Activated CD4-positive, alpha-beta memory T cell treated with anti-CD3 and anti-CD28 coated beads, Interleukin-2, amount 10 ng/mL, durations not matched to agents 7 days and 5 days (primary cell): ENCODE data around the gene WASHC2A. TPM values are rescaled to one million over a fixed set of nuclear protein-coding genes. Genes with fewer than 3 reads are reported as not detected.
"Not testable (repeated sequence)": the region's sequence is repeated elsewhere in the genome, so short reads cannot be mapped to it uniquely, and the experiment has no call there.

Experiments
- CTCF ChIA-PET: fragments of 350-600 bp; sonication (Branson Sonifier 250); formaldehyde crosslinking; loops from one replicate; lab custom pipeline; 2021; ENCODE audit warnings: antibody characterized with exemption, inconsistent platforms; lab: Charles Lee
- POLR2A ChIA-PET: fragments of 350-600 bp; sonication (Branson Sonifier 250); formaldehyde crosslinking; loops from one replicate; lab custom pipeline; 2021; ENCODE audit warnings: antibody characterized with exemption; lab: Charles Lee
- DNase-seq: peaks from one replicate; pipeline ENCODE4 v3.0.0-alpha.2; 2020
- H3K27ac Mint-ChIP-seq: one replicate; pipeline ENCODE4 v1.8.0; 2021; ENCODE audit warnings: mild to moderate bottlenecking, mixed read lengths
- H3K27me3 Mint-ChIP-seq: one replicate; pipeline ENCODE4 v1.8.0; 2021; ENCODE audit warnings: mixed read lengths
- H3K36me3 Mint-ChIP-seq: one replicate; pipeline ENCODE4 v1.8.0; 2021; ENCODE audit warnings: low read depth, mixed read lengths
- H3K4me1 Mint-ChIP-seq: one replicate; pipeline ENCODE4 v1.8.0; 2021; ENCODE audit warnings: mixed read lengths
- H3K4me3 Mint-ChIP-seq: one replicate; pipeline ENCODE4 v1.8.0; 2021; ENCODE audit warnings: mild to moderate bottlenecking, mixed read lengths
- H3K9me3 Mint-ChIP-seq: one replicate; pipeline ENCODE4 v1.8.0; 2021; ENCODE audit warnings: mixed read lengths
- total RNA-seq, 2 experiments: library from RNA; stranded (reverse); gene quantifications; one replicate each; pipeline ENCODE4 v1.2.3, GENCODE V29; 2021

The WASHC2A gene
- total RNA-seq, 2 experiments from 2014 or later, result 34.7 to 35.0 TPM

DNA sequence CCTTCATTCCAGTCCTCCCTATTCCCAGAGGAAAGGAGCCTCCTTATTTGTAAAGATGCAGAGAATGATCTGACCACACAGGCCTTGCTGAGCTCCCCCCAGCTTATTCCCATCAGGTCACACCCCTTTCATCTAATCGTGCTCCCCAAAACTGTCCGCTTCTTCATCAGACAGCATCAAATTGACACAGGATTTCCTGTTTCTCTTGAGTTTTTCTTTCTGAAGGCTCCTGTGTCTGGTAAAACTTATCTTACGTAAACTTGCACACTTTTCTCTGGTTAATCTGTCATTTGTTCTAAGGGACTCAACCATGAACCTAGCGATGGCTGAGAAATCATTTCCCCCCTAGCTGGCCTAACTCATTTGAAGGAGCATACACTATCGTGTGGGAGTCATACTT, 20.2 kb upstream of the WASHC2A start:
- DNase-seq, H3K27me3 Mint-ChIP-seq, H3K4me1 Mint-ChIP-seq, H3K27ac Mint-ChIP-seq, CTCF ChIA-PET, H3K9me3 Mint-ChIP-seq, H3K4me3 Mint-ChIP-seq, POLR2A ChIA-PET, H3K36me3 Mint-ChIP-seq: not testable (repeated sequence)

DNA sequence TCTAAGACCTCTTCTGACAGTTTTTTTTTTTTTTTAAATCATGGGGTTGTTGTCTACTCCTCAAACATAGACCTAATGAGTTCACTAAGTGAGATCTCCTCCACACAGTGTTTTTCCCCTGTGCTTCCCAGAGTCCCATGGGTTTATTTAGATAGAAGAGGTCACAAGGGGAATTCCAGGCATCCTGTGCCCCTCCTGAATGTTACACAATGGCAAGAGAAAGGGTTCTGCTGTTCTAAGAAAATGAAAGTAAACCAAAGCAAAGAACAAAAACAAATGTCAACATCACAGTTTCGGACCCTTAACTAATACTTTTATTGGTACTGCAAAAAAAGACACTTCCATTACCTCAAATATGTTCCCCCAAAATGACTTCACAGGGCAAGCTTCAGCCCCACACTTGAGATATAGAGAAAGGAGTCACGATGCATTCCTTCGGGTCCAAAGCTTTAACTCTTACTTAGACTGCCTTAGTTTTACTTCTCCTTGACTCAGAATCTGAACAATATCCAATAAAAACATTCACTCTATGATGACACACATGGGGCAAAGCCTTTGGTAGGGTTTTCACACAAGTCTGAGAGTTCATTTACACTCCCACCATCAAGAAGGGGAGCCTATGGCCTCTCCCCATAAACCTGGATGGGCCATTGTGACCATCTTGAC, 15.6 kb upstream of the WASHC2A start:
- DNase-seq, H3K36me3 Mint-ChIP-seq, H3K27ac Mint-ChIP-seq, H3K4me3 Mint-ChIP-seq, H3K27me3 Mint-ChIP-seq, H3K9me3 Mint-ChIP-seq, POLR2A ChIA-PET, CTCF ChIA-PET, H3K4me1 Mint-ChIP-seq: not testable (repeated sequence)

DNA sequence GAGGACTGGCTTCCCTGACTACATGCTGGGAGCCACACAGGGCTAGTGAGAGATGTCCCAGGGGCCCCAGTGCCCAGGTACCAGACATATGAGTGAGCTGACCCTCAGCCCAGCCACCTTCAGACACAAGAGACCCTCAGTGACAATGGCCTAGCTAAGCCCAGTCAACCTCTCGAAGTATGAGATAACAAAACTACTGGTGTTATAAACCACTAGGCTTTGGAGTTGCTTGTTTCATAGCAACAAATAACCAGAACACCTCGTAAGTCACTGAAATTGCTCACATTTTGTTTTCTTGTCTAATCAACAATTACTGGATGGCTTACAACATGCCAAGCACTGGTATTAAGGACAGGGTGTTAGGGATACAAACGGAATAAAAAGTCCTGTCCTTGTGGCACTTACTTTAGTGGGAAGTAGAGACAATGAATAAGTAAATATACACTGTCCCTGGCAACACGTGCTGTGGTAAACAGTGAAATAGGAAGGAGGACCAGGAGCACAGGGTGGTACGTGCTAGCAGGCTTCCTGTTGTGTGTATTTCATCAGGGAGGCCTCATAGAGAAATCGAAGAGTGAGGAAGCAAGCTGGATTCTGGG, 14.9 kb upstream of the WASHC2A start:
- POLR2A ChIA-PET, H3K27me3 Mint-ChIP-seq, H3K36me3 Mint-ChIP-seq, H3K4me3 Mint-ChIP-seq, H3K27ac Mint-ChIP-seq, H3K9me3 Mint-ChIP-seq, H3K4me1 Mint-ChIP-seq, CTCF ChIA-PET, DNase-seq: not testable (repeated sequence)

- H3K4me3 Mint-ChIP-seq, POLR2A ChIA-PET, H3K4me1 Mint-ChIP-seq, CTCF ChIA-PET, H3K9me3 Mint-ChIP-seq, H3K36me3 Mint-ChIP-seq, H3K27me3 Mint-ChIP-seq, DNase-seq, H3K27ac Mint-ChIP-seq: not testable (repeated sequence)
Measured at GRCh38 chr10:50055494-50056292, 12.1 kb upstream of the WASHC2A start.

GRCh38 chr10:50056654-50057053, 11.1 kb upstream of the WASHC2A start:
- DNase-seq, H3K9me3 Mint-ChIP-seq, POLR2A ChIA-PET, H3K36me3 Mint-ChIP-seq, H3K4me1 Mint-ChIP-seq, H3K27me3 Mint-ChIP-seq, H3K27ac Mint-ChIP-seq, H3K4me3 Mint-ChIP-seq, CTCF ChIA-PET: not testable (repeated sequence)

- CTCF ChIA-PET, H3K36me3 Mint-ChIP-seq, H3K4me3 Mint-ChIP-seq, H3K27me3 Mint-ChIP-seq, H3K4me1 Mint-ChIP-seq, POLR2A ChIA-PET, DNase-seq, H3K27ac Mint-ChIP-seq, H3K9me3 Mint-ChIP-seq: not testable (repeated sequence)
Measured at GRCh38 chr10:50058727-50059126, 9.0 kb upstream of the WASHC2A start.

DNA sequence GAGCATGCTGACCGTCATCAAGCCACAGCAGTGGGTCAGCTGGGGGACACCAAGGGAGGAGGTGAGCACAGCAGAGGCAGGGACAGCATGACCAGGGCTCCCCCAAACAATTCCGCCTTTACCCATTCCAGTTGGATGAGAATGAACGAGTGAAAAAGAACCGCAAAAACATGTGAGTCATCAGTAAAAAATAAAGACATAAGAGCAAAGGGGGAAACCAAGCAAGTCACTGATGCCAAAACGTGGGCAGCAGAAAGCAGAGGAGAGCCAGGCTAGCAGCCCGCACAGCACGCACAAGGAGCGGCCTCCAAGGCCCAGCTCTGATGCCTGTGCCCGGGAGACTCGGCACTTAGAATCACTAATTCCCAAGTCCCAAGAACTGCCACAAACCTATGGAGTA, 7.8 kb upstream of the WASHC2A start:
- H3K27me3 Mint-ChIP-seq, POLR2A ChIA-PET, H3K4me3 Mint-ChIP-seq, H3K4me1 Mint-ChIP-seq, DNase-seq, H3K36me3 Mint-ChIP-seq, H3K9me3 Mint-ChIP-seq, H3K27ac Mint-ChIP-seq, CTCF ChIA-PET: not testable (repeated sequence)

- H3K4me1 Mint-ChIP-seq, H3K4me3 Mint-ChIP-seq, DNase-seq, H3K36me3 Mint-ChIP-seq, H3K27ac Mint-ChIP-seq, CTCF ChIA-PET, H3K27me3 Mint-ChIP-seq, H3K9me3 Mint-ChIP-seq, POLR2A ChIA-PET: not testable (repeated sequence)
Measured at GRCh38 chr10:50061548-50061947, 6.2 kb upstream of the WASHC2A start.

GRCh38 chr10:50063100-50063499, 4.7 kb upstream of the WASHC2A start:
- Mint-ChIP-seq H3K4me3 (no peak overlapping the region), H3K27me3 (no peaks in the 10 kb centered on the region), H3K36me3 (no peaks in the 10 kb centered on the region), H3K9me3 (no peaks in the 10 kb centered on the region), H3K27ac (no peak overlapping the region), H3K4me1 (peaks cover 9% of the 10 kb centered on the region)
- CTCF ChIA-PET, result no interaction called here
- DNase-seq, result no peak
- POLR2A ChIA-PET, result no interaction called here

DNA sequence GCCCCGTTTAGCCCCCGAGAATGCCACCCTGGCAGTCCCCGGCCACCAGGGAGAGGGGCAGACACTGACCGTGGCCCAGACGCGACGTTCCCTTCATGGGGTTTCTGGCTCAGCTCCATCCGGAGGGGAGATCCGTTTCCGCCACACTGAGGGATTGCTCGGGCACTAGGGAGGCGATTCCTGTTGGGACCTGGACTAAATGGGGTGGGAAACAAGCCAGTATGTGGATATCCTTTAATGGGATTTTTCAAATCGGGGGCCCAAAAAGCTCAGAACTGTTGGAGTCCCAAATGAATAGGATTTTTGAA, 552 bp downstream of the WASHC2A start:
- H3K27me3 Mint-ChIP-seq, H3K27ac Mint-ChIP-seq, POLR2A ChIA-PET, H3K9me3 Mint-ChIP-seq, DNase-seq, H3K36me3 Mint-ChIP-seq: not testable (repeated sequence)
- CTCF ChIA-PET, result interaction anchor here (0.6 kb wide), 1 partner anchor 349 kb away, joined by 6 read pairs; no protein-coding TSS in a partner anchor
- Mint-ChIP-seq H3K4me1 (peaks cover 15% of the 10 kb centered on the region), H3K4me3 (peak overlapping the region; percentile 76)

GRCh38 chr10:50075139-50075538, 7.4 kb downstream of the WASHC2A start:
- POLR2A ChIA-PET, H3K9me3 Mint-ChIP-seq, H3K27me3 Mint-ChIP-seq, H3K27ac Mint-ChIP-seq, DNase-seq, H3K36me3 Mint-ChIP-seq, H3K4me3 Mint-ChIP-seq, H3K4me1 Mint-ChIP-seq, CTCF ChIA-PET: not testable (repeated sequence)

DNA sequence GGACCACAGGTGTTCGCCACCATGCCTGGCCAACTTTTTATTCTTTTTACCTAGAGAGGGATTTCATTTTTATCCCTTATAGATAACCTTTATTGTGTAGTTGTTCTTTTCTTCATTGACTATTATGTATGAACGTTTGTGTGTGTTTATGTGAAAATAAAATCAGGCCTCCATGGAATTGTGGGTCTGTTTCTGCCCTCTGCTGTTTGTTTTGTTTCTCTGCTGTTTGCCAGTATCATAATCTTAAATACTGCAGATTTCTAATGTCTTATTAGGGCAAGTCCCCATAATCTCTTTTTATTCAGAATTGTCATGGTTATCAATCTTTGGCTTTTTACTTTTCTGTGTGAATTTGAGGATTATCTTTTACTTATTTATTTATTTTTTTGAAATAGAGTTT, 7.8 kb downstream of the WASHC2A start:
- H3K27ac Mint-ChIP-seq, H3K27me3 Mint-ChIP-seq, H3K36me3 Mint-ChIP-seq, CTCF ChIA-PET, DNase-seq, H3K4me1 Mint-ChIP-seq, POLR2A ChIA-PET, H3K9me3 Mint-ChIP-seq, H3K4me3 Mint-ChIP-seq: not testable (repeated sequence)

- CTCF ChIA-PET, H3K4me3 Mint-ChIP-seq, H3K27me3 Mint-ChIP-seq, H3K9me3 Mint-ChIP-seq, POLR2A ChIA-PET, H3K27ac Mint-ChIP-seq, H3K36me3 Mint-ChIP-seq, H3K4me1 Mint-ChIP-seq, DNase-seq: not testable (repeated sequence)
Measured at GRCh38 chr10:50091304-50091703, 23.6 kb downstream of the WASHC2A start.

DNA sequence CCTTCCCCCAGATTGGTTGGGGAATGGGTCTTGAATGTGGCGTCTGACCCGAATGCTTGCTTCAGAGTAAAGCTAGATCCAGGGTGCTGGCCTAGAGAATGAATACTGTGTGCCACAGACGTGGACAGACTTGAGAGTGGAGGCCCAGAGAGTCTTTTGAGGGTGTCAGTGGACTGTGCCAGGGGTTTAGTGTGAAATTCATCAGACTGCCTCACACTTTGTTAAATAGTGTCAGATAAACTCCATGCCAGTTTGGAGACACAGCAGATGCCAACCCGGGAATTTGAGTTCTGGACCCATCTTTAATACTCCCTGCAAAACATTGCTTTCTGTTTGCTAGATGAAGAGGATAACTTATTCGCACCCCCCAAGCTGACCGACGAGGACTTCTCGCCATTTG, 25.2 kb downstream of the WASHC2A start:
- DNase-seq, H3K27me3 Mint-ChIP-seq, H3K4me1 Mint-ChIP-seq, POLR2A ChIA-PET, H3K4me3 Mint-ChIP-seq, H3K36me3 Mint-ChIP-seq, H3K9me3 Mint-ChIP-seq, CTCF ChIA-PET, H3K27ac Mint-ChIP-seq: not testable (repeated sequence)
